Astrocyte (in vitro differentiated cells and primary cell): Measurements from ENCODE around the gene GDF10. TPM values are rescaled to one million over a fixed set of nuclear protein-coding genes. Genes with fewer than 3 reads are reported as not detected.

ENCODE experiments used
- DNase-seq: peaks from one replicate; pipeline ENCODE4 v3.0.0-alpha.2; 2010; ENCODE audit warnings: low read depth
- FAIRE-seq: peaks from 2 replicates; lab custom pipeline; 2011; peaks lifted over from hg19 to GRCh38; lab: Jason Lieb, UNC
- H2AFZ ChIP-seq: 2 replicates; pipeline ENCODE4 v1.6.0; 2012; ENCODE audit warnings: low read depth, low read length, inconsistent platforms
- H3K27ac ChIP-seq: 2 replicates; pipeline ENCODE4 v1.5.1; 2011; ENCODE audit warnings: low read depth, low read length, inconsistent platforms
- H3K27me3 ChIP-seq: 2 replicates; pipeline ENCODE4 v1.6.0; 2011; ENCODE audit warnings: low read length, inconsistent platforms; ENCODE audit not compliant: insufficient read depth
- H3K36me3 ChIP-seq: 2 replicates; pipeline ENCODE4 v1.5.1; 2011; ENCODE audit warnings: low read length, inconsistent platforms; ENCODE audit not compliant: insufficient read depth
- H3K4me1 ChIP-seq: 2 replicates; pipeline ENCODE4 v1.5.1; 2011; ENCODE audit warnings: low read length, inconsistent platforms; ENCODE audit not compliant: insufficient read depth
- H3K4me2 ChIP-seq: 2 replicates; pipeline ENCODE4 v1.6.0; 2012; ENCODE audit warnings: low read length, inconsistent platforms
- H3K4me3 ChIP-seq: 2 replicates; pipeline ENCODE4 v1.5.1; 2011; ENCODE audit warnings: low read depth, mild to moderate bottlenecking, low read length, inconsistent platforms; ENCODE audit not compliant: insufficient read depth
- H3K79me2 ChIP-seq: 2 replicates; pipeline ENCODE4 v1.6.0; 2012; ENCODE audit warnings: mild to moderate bottlenecking, low read length, inconsistent platforms; ENCODE audit not compliant: insufficient read depth
- H3K9ac ChIP-seq: 2 replicates; pipeline ENCODE4 v1.6.0; 2012; ENCODE audit warnings: mild to moderate bottlenecking, low read length, inconsistent platforms
- H3K9me3 ChIP-seq: 2 replicates; pipeline ENCODE4 v1.5.1; 2012; ENCODE audit warnings: low read depth, mild to moderate bottlenecking, low read length, inconsistent platforms; ENCODE audit not compliant: insufficient read depth
- H4K20me1 ChIP-seq: 2 replicates; pipeline ENCODE4 v1.6.0; 2012; ENCODE audit warnings: low read length, inconsistent platforms; ENCODE audit not compliant: insufficient read depth
- H3K27ac Mint-ChIP-seq: one replicate; pipeline ENCODE4 v1.8.0; 2021; ENCODE audit warnings: mild to moderate bottlenecking, mixed read lengths; ENCODE audit not compliant: unreplicated experiment
- H3K27me3 Mint-ChIP-seq: one replicate; pipeline ENCODE4 v1.8.0; 2021; ENCODE audit warnings: low read depth, mixed read lengths; ENCODE audit not compliant: unreplicated experiment
- H3K36me3 Mint-ChIP-seq: one replicate; pipeline ENCODE4 v1.8.0; 2021; ENCODE audit warnings: low read depth, mixed read lengths; ENCODE audit not compliant: unreplicated experiment
- H3K4me1 Mint-ChIP-seq: one replicate; pipeline ENCODE4 v1.8.0; 2021; ENCODE audit warnings: low read depth, mixed read lengths; ENCODE audit not compliant: unreplicated experiment
- H3K4me3 Mint-ChIP-seq: one replicate; pipeline ENCODE4 v1.8.0; 2021; ENCODE audit warnings: mild to moderate bottlenecking, moderate library complexity, mixed read lengths; ENCODE audit not compliant: unreplicated experiment
- H3K9me3 Mint-ChIP-seq: one replicate; pipeline ENCODE4 v1.8.0; 2021; ENCODE audit warnings: mild to moderate bottlenecking, mixed read lengths; ENCODE audit not compliant: unreplicated experiment
- CTCF ChIP-seq: IDR thresholded peaks from 2 replicates; pipeline ENCODE4 v1.5.1; 2011; ENCODE audit warnings: low read depth, mild to moderate bottlenecking, inconsistent platforms, low read length, moderate library complexity; ENCODE audit not compliant: insufficient read depth
- EZH2 ChIP-seq: IDR thresholded peaks from 2 replicates; pipeline ENCODE4 v1.6.1; 2012; ENCODE audit warnings: mild to moderate bottlenecking, low read length, inconsistent platforms; ENCODE audit not compliant: insufficient read depth
- total RNA-seq: library from RNA; stranded (reverse); gene quantifications from 2 replicates; pipeline ENCODE4 v1.2.1, GENCODE V29; 2021

GDF10 gene
- total RNA-seq, 1 donor from 2014 or later = 2.2 TPM

GRCh38 chr10:47353351-47353750, 53.4 kb downstream of the GDF10 start:
- Histone ChIP-seq H3K9ac (no peak overlapping the region), H2AFZ (no peak overlapping the region), H3K36me3 (no peaks in the 10 kb centered on the region), H3K79me2 (no peaks in the 10 kb centered on the region), H3K4me2 (no peak overlapping the region), H3K27me3 (no peaks in the 10 kb centered on the region), H3K4me3 (no peak overlapping the region), H3K9me3 (no peaks in the 10 kb centered on the region), H3K27ac (no peak overlapping the region), H4K20me1 (no peaks in the 10 kb centered on the region), H3K4me1 (no peaks in the 10 kb centered on the region)
- Mint-ChIP-seq H3K27ac (no peak overlapping the region), H3K9me3 (no peaks in the 10 kb centered on the region), H3K27me3 (peaks cover 10% of the 10 kb centered on the region), H3K4me3 (no peak overlapping the region), H3K36me3 (no peaks in the 10 kb centered on the region), H3K4me1 (no peaks in the 10 kb centered on the region)
- FAIRE-seq (no peak), DNase-seq (no peak)
- TF ChIP-seq CTCF (no peak), EZH2 (no peak)

GRCh38 chr10:47354165-47354564, 54.2 kb downstream of the GDF10 start:
- Mint-ChIP-seq H3K4me3 (no peak overlapping the region), H3K36me3 (no peaks in the 10 kb centered on the region), H3K27me3 (peaks cover 10% of the 10 kb centered on the region), H3K9me3 (no peaks in the 10 kb centered on the region), H3K27ac (no peak overlapping the region), H3K4me1 (no peaks in the 10 kb centered on the region)
- Histone ChIP-seq H3K27me3 (no peaks in the 10 kb centered on the region), H2AFZ (no peak overlapping the region), H3K4me3 (no peak overlapping the region), H3K79me2 (no peaks in the 10 kb centered on the region), H3K27ac (no peak overlapping the region), H3K4me2 (no peak overlapping the region), H3K36me3 (no peaks in the 10 kb centered on the region), H3K4me1 (no peaks in the 10 kb centered on the region), H4K20me1 (no peaks in the 10 kb centered on the region), H3K9me3 (no peaks in the 10 kb centered on the region), H3K9ac (no peak overlapping the region)
- no peak for DNase-seq
- FAIRE-seq = no peak
- no peak for TF ChIP-seq CTCF
- no peak for TF ChIP-seq EZH2

- H3K79me2 ChIP-seq = no peaks in the 10 kb centered on the region
- no peaks in the 10 kb centered on the region for H4K20me1 ChIP-seq
- no peaks in the 10 kb centered on the region for H3K36me3 ChIP-seq
- H3K27ac Mint-ChIP-seq = no peak overlapping the region
- H3K27me3 Mint-ChIP-seq = peaks cover 10% of the 10 kb centered on the region
- no peak overlapping the region for H3K4me3 Mint-ChIP-seq
- no peak for FAIRE-seq
- H3K27me3 ChIP-seq = no peaks in the 10 kb centered on the region
- no peak overlapping the region for H3K4me3 ChIP-seq
- no peaks in the 10 kb centered on the region for H3K9me3 Mint-ChIP-seq
- H3K9me3 ChIP-seq = no peaks in the 10 kb centered on the region
- H3K36me3 Mint-ChIP-seq = no peaks in the 10 kb centered on the region
- TF ChIP-seq CTCF (no peak), EZH2 (no peak)
- H3K9ac ChIP-seq = no peak overlapping the region
- H3K4me1 Mint-ChIP-seq = no peaks in the 10 kb centered on the region
- H2AFZ ChIP-seq = no peak overlapping the region
- no peak for DNase-seq
- H3K4me1 ChIP-seq = no peaks in the 10 kb centered on the region
- H3K4me2 ChIP-seq = no peak overlapping the region
- H3K27ac ChIP-seq = no peak overlapping the region
Observed at GRCh38 chr10:47354900-47355299, 54.9 kb downstream of the GDF10 start.
